Ammon's horn (tissue), 1 donor: ENCODE measurements around the gene ACTRT2.
A peak's percentile ranks its signal among the peaks of the same experiment; 100 is the strongest.

ENCODE experiments used
- DNase-seq: peaks from one replicate; pipeline ENCODE4 v3.0.0-alpha.2; 2016; ENCODE audit warnings: low spot score

The ACTRT2 gene

DNA sequence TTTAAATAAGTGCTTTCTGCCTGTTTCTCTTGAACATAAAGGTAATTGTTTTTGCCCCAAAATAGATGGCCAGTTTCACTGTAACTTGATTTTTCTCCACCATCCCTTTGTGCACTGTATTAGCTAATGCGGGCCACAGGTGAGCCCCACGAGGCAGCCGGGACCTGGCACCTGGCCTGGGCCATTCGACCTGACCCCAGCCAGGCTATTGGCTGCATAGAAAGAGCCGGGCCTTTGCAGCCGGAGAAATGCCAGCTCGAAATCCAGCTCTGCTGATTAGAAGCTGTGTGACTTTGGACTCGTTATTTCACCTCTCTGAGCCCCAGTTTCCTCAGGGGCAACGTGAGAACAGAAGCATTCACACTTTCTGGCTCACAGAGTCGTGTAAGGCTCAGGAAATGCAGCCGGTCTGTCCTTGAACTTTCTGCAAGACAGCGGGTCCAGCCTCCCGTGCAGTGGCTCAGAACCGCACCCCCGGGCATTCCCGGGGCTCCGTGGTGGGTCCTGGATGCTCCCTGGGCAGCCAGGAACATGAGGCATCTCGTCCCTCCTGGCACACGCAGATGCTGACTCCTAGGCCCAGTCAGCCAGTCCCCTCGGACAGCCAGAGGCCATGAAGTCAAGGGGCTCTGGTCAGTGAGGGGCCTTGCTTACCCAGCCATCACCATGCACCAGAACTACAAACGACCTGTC lies 37.4 kb upstream of the ACTRT2 start:
- no peak for DNase-seq

DNA sequence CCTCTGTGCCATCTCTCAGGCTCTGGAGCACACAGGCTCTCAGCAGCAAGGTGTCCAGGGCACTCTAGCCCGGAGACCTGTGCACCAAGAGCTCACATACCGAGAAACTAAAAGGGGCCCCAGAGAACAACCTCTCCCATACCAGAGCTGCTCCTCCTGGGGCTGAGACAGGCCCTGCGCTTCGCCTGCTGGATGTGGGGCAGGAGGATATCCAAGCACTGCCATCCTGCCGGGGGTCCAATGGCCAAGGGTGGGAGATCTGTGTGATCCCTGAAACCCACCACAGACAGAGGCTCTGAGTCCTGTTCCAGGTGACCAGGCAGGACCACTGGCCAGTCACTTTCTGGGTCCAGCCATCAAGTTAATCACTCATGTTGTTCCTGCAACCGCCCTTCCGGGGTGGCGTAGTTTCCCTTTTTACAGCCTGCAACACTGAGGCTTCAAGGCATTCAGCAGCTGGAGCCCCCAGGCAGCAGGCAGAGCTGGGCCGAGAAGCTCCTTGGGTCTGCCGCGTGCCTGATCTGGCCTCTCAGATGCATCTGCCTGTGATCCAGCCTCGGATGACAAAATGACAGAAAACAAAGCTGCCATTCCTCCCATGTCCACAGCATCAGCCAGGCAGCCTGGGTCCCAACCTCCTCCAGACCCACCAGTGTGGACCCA lies 36.7 kb upstream of the ACTRT2 start:
- DNase-seq = no peak

DNA sequence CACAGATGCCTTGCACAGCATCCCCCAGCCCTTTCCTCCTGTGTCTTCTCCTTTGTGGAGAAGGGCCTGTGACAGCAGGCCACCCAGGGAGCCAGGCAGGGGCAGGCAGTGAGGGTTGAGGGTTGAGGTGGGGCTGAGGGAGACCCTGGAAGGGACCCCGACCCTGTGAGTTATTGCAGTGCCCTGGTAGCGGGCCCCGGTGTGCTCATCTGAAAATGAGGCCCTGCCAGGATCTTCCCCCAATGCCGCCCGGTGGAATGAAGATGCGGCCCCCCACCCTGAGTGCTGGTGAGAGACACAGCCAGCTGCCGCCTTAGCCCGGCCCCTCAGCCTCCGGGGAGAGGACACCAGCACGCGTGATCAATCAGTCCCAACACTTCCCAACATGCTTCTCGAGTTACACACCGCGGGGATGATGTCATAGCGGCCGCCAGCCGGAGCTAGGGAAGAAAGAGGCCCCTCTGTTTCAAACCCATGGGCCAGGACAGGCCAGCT lies 36.2 kb upstream of the ACTRT2 start:
- DNase-seq = peak; percentile 63

DNA sequence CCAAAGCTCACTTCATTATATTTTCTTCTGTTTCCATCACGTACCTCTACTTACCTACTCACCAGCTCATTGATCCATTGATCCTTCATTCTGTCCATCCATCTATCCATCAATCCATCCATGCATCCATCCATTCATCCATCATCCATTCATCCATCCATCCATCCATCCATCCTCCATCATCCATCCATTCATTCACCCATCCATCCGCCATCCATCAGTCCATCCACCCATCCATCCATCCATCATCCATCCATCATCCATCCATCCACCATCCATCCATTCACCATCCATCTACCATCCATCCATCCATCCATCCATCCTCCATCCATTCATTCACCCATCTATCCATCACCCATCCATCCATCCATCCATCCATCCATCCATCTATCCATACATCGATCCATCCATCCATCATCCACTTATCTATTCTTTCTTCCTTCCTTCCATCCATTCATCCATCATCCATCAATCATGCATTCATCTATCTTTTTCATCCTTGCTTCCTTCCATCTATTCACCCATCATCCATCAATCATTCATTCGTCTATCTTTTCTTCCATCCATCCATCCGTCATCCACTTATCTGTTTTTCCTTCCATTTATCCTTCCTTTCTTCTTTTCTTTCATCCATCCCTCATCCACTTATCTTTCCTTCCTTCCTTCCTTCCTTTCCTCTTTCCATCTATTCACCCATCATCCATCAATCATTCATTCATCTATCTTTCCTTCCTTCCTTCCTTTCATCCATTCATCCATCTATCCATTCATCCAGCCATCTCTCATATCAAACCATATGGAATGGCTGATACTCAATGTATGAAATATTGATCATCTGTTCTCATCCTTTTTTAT lies 35.3 kb upstream of the ACTRT2 start:
- no peak for DNase-seq

DNA sequence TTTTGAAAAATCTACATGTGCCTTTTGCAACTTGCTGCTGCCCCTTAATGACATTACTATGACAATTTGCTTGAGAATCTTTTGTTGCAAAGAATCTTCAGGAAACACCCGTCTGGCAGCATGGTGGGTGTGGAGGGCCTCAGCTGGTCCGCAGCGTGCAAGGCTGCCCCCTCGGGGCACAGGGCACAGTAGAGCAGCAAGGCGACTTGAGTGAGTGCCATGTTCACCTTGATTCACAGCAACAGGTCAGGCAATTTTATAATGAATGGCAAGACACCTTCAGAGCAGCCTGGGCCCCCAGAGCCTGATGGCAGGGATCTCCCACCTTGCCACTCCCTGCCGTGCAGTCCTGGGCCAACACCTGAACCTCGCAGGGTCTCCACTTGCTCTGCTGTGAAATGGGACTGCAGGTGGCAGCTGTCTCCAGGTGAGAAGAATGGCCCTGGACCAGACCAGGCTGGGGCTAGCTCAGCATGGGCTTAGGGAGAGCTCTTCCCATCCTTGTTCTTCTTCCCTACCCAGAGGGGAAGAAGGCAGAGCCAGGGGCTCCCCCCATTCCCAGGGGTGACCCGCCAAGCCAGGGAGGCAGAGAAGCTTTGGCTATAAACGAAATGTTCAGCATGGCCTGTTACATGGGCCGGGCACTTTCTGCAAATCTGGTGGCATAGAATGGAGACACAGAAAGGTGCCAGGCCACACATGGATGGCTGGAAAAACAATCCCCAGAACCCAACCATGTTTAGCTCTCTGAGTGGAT lies 34.5 kb upstream of the ACTRT2 start:
- DNase-seq = no peak

DNA sequence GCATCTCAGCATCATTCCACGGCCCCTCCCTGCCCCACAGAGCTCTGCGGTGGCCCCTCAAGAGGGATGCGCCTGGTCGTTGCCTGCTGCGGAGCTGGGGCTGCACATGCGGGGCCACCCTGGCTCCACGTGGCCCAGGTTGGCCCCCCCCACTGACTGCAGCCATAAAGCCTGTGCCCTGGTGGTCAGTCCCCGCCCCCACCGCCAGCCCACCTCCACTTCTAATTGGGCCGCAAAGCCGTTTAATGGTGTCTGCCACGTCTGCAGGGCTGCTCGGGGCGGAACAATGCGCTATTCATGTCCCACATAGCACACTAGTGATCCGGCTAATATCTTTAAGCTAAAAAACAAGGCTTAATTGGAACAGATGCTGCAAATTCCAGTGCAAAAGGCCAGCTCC lies 33.5 kb upstream of the ACTRT2 start:
- peak; percentile 48 for DNase-seq

DNA sequence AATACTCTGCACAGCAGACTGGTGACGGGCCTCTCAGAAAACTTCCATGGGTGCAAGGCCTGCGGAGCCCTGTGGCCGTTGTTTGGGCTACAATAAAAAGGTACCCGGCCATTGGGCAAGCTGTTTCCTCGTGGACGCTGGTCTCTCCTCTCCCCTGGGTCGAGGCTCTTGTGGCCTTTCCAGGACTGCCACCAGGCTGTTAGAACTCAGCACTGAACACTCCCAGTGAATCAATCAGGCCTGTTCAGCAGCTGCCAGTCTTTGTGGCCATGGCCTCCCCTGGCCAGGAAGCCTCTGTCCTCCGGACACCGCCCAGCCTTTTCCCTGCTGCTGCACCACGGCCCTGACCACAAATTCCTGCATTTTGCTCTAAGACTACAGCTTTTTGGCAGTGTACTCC lies 33.0 kb upstream of the ACTRT2 start:
- DNase-seq = peak; percentile 58

DNA sequence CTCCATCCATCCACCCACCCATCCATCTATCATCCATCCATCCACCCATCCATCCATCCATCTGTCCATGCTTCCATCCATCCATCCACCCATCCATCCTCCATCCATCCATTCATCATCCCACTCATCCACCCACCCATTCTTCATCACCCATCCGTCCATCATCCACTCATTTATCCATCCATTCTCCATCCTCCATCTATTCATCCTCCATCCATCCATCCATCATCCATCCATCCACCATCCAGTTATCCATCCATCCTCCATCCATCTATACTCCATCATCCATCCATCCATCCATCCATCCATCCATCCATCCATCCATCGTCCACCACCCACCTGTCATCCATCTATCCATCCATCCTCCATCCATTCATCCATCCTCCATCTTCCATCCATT lies 32.1 kb upstream of the ACTRT2 start:
- DNase-seq = no peak

DNA sequence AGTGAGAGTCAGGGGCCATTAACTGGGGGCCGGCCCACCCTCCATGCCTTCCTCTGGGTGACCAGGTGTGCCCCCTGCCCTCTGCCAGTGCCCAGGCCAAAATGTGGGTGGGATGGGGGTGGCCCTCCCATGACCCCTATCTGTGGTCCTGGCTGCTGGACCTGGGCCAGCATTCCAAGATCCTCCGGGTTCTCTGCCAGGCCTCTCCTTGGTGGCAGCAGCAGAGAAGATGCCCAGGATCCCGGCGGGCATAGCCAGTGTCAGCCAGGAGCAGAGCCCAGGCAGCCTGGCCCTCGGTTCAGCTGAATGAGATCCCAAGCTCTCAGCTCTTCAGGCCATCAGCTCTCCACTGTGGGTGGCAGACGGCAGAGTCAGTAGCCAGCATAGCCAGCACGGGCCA lies 31.3 kb upstream of the ACTRT2 start:
- DNase-seq = no peak

DNA sequence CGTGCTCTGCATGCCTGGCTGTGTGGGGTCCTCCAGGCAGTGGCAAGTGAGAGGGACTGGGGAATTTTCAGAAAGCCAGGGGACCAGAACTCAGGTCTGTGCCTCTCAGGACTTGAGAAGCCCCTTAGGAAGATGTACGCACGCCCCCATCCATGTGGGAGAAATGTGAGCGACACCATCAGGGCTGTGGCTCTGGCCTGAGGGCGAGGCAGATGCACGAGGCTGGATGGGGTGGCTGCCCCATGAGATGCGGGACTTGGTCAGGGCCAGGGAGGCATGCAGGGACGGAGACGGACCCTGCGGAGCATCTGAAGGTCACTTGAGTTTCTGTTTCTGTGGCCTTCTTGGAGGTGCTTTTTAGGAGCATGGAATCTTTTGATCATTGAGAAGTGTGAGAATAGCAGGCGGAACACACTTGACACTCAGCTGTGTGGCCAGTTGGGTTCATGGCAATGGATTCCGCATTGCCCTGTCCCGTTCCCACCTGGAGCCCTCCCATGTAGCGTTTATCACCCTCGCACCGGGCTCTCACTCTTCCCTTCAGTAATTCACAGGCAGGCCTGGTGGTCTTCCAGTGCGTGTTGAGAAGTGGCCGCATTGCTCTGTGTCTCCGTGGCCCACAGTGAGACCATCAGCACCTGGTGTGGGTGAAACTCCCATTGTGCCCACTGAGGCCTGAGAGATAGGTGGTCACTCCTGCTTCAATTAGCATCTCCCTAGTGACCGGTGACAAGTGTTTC lies 30.7 kb upstream of the ACTRT2 start:
- DNase-seq = no peak

DNA sequence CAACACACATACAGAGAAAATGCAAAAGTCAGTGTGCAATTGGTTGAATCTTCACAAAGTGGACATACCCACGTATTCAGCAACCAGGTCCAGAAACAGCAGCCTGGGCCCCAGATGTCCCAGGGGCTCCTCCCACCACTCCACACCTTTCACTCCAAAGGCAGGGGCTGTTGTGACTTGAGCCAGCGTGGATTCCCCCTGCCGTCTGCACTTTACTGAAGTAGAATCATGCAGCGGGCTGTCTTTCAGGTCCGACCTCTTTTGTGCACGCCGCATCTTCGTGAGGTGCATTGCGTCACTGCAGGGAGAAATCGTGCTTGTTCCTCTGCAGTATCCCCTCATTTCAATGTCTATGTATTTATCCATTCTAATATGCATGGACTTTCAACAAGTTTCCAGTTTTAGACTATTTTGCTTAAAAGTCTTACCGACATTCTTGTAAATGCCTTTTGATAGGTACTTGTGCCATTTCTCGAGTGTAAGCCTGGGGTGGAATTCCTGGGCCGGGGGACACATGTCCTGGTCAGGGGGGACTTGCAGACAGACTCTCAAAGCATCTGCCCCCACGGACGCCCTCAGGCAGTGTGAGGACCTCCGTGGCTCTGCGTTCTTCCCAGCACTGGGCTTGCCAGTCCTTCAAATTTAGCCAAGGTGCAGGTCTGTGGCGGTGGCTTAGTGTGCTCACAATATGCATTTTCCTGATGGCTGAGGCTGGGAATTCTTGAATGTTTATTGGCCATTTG lies 29.3 kb upstream of the ACTRT2 start:
- no peak for DNase-seq

DNA sequence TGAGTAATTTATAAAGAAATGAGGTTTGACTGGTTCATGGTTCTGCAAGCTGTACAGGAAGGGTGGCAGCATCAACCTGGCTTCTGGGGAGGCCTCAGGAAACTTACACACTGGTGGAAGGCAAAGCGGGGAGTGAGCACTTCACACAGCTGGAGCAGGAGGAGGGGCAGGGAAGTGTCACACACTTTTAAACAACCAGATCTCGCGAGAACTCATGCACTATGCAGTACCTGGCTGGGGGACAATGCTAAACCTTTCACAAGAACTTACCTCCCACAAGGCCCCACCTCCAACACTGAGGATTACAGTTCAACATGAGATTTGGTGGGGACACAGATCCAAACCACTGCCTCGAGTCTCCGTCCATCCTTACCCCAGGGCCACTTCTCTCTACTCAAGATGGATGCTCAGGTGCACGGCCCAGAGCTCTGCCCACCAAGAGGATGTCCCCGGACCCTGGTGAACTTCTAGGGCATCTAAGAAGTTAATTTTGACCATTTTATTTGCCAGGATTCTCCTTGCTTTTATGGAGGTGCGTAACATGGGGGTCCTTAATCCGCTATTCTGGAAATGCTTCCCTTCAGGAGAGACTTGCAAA lies 22.7 kb upstream of the ACTRT2 start:
- DNase-seq = no peak

DNA sequence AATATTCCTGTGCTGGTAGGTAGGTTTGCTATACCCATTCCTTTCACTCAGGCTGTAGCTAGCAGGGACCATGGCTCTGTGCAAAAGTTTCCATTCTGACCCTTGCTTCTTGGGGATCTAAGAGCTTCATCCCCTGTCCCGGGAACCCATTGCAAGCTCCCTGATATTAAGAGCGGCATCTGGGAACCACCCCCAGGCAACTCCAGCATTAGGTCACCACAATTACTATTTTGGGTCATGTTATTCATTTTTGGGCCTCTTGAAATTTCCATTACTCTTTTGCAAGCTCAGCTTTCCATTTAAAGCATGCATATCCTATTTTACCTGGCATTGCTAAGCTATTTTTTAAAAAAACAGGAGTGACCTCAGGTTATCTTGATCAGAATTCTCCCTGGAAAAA lies 22.1 kb upstream of the ACTRT2 start:
- no peak for DNase-seq

DNA sequence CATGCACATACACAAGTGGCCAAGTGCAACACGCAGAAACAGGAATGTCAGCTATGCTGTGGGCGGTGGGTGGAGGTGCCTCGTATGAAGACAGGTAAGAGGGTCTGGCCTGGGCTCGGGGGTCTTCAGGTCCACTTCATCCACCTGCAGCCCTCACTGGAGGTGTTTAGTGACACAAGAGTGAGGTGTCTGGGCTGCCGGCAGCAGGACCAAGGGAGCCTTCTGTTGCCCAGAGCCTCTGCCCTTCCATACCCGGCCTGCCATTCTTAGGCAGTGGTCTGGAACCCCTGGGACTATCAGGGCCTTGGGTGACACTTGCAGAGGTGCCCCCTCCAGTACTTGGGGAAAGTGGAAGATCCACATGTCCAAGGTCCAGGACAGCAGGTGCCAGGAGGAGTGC lies 21.7 kb upstream of the ACTRT2 start:
- DNase-seq = no peak

DNA sequence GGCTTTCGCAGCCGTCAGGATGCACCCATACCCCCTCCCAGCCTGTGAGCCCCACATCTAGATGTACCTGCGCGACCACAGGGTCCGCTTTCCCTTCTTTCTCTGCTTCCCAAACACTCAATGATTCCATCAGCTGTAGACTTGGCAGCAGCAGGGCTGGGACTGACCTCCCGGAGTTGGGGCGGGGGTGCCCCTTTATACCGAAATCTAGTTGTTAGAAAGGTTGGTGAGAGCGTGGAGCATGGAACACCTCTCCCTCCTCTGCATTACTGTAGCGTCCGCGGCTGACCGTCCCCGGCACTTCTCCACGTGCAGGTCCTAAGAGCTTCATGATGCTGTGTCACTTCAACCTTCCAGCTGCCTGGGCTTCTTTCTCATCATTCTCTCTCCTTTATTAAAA lies 21.1 kb upstream of the ACTRT2 start:
- no peak for DNase-seq

DNA sequence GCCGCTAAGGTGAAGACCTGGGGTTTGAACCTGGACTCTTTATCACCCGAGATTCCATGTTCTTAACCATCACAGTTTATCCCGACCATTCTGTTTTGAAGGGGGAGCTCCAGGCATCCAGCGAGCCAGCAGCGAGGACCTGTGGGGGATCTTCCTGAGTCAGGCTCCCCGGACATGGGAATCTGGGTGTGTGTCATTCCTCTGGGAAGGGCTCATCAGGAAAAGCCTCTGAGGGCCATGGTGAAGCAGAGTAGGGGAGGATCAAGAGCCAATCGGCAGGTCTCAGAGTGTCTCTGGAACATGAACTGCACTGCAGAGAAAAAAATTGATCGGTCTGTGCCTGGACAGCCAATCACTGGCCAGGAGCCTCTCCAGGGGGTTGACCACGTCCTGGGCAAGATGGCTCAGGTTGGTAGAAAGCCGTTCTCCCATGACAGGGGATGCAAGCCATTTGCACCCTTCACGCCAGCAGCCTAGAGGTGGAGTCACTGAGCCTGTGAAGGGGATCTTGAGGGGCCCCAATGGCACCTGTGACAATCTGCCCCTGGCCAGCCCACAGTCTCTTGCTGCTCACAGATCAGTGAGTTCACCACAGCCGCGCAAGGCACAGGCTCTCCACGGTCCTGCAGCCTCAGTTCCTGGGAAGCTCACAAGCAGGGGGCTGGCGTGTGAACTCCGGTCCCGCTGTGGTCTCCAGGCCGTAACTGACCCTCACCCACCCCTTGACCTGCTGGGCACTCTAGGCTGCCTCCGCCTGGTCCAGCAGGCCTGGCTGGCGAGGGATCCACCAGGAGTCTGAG lies 20.4 kb upstream of the ACTRT2 start:
- no peak for DNase-seq

DNA sequence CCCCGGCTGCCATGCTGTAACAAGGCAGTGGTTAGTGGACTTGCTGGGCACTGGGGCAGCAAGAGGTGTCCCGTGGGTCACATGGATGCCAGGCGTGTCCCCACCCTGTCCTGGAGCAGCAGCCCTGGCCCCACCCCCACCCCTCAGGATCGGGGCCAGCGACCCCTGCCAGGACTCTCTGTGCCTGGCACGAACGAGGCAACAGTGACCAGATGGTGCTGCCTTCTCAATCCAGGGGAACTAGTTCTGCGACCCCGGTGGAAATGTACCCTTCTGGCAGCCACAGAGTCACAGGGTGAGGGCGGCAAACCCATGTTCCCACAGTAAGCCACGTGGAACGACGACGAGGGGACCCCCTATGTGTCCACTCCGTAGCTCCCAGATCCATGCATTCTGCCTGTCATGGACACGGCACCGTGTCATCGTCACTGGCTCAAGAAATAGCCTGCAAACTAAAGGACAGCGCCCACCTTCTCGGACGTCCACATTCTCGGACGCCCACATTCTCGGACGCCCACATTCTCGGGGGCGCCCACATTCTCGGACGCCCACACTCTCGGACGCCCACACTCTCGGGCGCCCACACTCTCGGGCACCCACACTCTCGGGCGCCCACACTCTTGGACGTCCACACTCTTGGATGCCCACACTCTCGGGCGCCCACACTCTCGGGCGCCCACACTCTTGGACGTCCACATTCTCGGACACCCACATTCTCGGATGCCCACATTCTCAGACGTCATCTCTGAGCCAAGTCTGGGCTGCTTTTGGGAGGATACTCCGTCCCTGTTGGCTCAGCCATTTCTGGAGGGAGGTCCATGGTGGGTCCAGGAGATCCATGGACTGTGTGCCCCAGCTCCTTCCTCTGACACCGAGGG lies 19.6 kb upstream of the ACTRT2 start:
- DNase-seq = no peak

DNA sequence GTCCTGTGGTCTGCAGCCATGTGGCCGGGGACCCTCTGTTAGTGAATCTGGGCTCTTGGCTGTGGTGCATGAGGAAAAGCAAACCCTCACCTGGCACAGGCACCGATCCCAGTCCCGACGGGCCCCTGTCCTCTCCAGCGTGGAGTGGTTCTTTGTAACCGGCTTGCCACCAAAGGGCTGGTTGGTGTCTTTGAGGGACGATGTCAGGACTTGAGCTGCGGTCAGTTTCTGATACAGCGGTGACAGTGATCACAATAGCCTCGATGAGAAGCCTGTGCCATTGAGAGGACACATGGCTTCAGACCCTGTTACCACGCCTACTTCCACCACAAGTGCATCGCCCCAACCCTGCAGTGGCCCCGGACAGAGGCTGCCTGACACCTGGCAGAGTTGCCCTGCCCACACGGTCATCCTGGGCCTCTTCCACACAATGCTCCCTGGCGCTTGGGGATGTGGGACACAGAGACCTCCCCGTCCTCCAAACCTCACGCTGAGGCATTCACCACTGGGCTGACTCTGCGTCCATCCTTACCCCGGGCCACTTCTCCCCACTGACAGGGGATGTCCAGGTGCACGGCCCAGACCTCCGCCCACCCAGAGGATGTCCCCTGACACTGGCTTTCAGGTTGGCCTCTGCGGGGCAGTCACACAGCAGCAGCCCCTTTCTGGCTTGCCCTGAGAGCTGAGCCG lies 18.8 kb upstream of the ACTRT2 start:
- no peak for DNase-seq
